ENCODE data around the gene PTPRO. TPM values are rescaled to one million over a fixed set of nuclear protein-coding genes. Genes with fewer than 3 reads are reported as not detected.

PTPRO gene
- total RNA-seq, 1 donor from 2014 or later = 8.3 TPM

- intact Hi-C loops (cut with micrococcal nuclease) = no loop called here
Observed at GRCh38 chr12:15443611-15444010, 121.3 kb downstream of the PTPRO start.

- intact Hi-C loops (cut with micrococcal nuclease) = no loop called here
Observed at GRCh38 chr12:15444523-15444922, 122.2 kb downstream of the PTPRO start.

- intact Hi-C loops (cut with micrococcal nuclease) = no loop called here
Observed at GRCh38 chr12:15446807-15447206, 124.5 kb downstream of the PTPRO start.

- intact Hi-C loops (cut with micrococcal nuclease) = no loop called here
Observed at GRCh38 chr12:15453613-15454012, 131.3 kb downstream of the PTPRO start.

- intact Hi-C loops (cut with micrococcal nuclease) = no loop called here
Observed at GRCh38 chr12:15458008-15458407, 135.7 kb downstream of the PTPRO start.

- intact Hi-C loops (cut with micrococcal nuclease) = no loop called here
Observed at GRCh38 chr12:15468911-15469310, 146.6 kb downstream of the PTPRO start.

- intact Hi-C loops (cut with micrococcal nuclease) = no loop called here
Observed at GRCh38 chr12:15469356-15469755, 147.0 kb downstream of the PTPRO start.

GRCh38 chr12:15472036-15472435 is 149.7 kb downstream of the PTPRO start:
- intact Hi-C loops (cut with micrococcal nuclease) = no loop called here

- intact Hi-C loops (cut with micrococcal nuclease) = no loop called here
Observed at GRCh38 chr12:15474766-15475165, 152.5 kb downstream of the PTPRO start.

- intact Hi-C loops (cut with micrococcal nuclease) = no loop called here
Observed at GRCh38 chr12:15477761-15478160, 155.5 kb downstream of the PTPRO start.

GRCh38 chr12:15481846-15482245 is 159.5 kb downstream of the PTPRO start:
- intact Hi-C loops (cut with micrococcal nuclease) = no loop called here

GRCh38 chr12:15485466-15485865 is 163.2 kb downstream of the PTPRO start:
- intact Hi-C loops (cut with micrococcal nuclease) = no loop called here

GRCh38 chr12:15486859-15487258 is 164.6 kb downstream of the PTPRO start:
- intact Hi-C loops (cut with micrococcal nuclease) = no loop called here

- intact Hi-C loops (cut with micrococcal nuclease) = no loop called here
Observed at GRCh38 chr12:15488481-15488880, 166.2 kb downstream of the PTPRO start.

- intact Hi-C loops (cut with micrococcal nuclease) = no loop called here
Observed at GRCh38 chr12:15494329-15495046, 172.2 kb downstream of the PTPRO start.

GRCh38 chr12:15495746-15496145 is 173.4 kb downstream of the PTPRO start:
- intact Hi-C loops (cut with micrococcal nuclease) = no loop called here

GRCh38 chr12:15496738-15497137 is 174.4 kb downstream of the PTPRO start:
- intact Hi-C loops (cut with micrococcal nuclease) = no loop called here

- intact Hi-C loops (cut with micrococcal nuclease) = no loop called here
Observed at GRCh38 chr12:15497671-15498292, 175.5 kb downstream of the PTPRO start.

- intact Hi-C loops (cut with micrococcal nuclease) = no loop called here
Observed at GRCh38 chr12:15502211-15502610, 179.9 kb downstream of the PTPRO start.

GRCh38 chr12:15505616-15506015 is 183.3 kb downstream of the PTPRO start:
- intact Hi-C loops (cut with micrococcal nuclease) = no loop called here

GRCh38 chr12:15515010-15515409 is 192.7 kb downstream of the PTPRO start:
- intact Hi-C loops (cut with micrococcal nuclease) = no loop called here

GRCh38 chr12:15520083-15520482 is 197.8 kb downstream of the PTPRO start:
- intact Hi-C loops (cut with micrococcal nuclease) = loop anchor here (2.0 kb wide), 1 partner anchor 797 kb away; no protein-coding TSS in a partner anchor

GRCh38 chr12:15520844-15521243 is 198.5 kb downstream of the PTPRO start:
- intact Hi-C loops (cut with micrococcal nuclease) = loop anchor here (2.0 kb wide), 1 partner anchor 798 kb away; no protein-coding TSS in a partner anchor
